Stimulated activated CD8-positive, alpha-beta memory T cell treated with anti-CD3 and anti-CD28 coated beads, Interleukin-15, amount 100 ng/mL, for 4 hours (primary cell): ENCODE results near the gene TOM1L2.
"Not testable (repeated sequence)": the region's sequence is repeated elsewhere in the genome, so short reads cannot be mapped to it uniquely, and the experiment has no call there.

Experiments used
- DNase-seq, 2 donors: peaks; one replicate each; pipeline ENCODE4 v3.0.0-alpha.2; 2020; ENCODE audit warnings: low read depth in 2 of 2

Gene TOM1L2

DNA sequence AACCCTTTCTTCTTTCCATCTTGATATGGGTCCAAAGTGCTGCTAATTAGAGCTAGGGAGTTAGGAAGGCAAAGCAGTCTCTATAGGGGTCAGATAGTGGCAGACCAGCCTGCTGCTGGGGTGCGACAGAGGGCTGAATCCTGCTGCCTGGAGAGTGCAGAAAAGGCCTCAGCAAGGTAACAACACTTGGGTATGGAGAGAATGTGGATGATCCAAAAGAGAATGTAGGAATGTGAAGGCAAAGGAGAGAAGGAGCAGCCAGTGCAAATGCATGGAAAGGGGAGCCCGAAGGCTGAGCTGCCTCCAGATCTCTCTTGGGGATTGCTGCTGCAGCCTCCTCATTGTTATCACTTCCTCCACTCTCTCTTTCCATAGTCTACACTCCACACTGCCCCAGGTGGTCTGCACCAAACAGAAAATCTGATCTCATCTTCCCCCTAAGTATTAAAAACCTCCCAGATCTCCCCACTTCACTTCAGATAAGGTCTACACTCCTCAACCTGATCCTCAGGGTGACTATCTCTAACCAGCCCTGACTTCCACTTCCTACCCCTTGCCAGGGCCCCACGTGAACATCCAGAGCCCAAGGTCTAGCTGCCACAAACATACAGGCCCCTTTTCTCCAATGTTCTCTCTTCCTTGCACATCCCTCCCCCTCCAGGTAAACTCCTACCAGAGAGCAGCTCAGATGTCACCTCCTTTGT lies 28.8 kb downstream of the TOM1L2 start:
- no peak for DNase-seq

DNA sequence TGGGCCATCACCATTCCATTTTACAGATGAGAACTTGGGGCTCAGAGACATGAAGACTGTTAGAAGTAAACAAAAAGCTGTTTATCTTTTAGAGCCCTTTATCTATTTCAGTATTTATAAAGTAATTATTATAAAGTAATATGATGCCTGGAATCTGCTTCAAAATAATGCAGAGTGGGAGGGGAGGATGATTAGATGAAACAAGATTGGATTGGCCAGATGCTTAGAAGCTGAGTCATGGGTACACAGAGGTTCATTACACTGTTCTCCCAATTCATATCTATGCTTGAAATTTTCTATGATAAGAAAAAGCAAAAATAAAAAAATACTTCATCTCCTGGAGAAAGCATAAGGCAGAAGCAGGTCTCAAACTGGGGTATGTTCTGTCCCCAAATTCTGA lies 29.4 kb downstream of the TOM1L2 start:
- DNase-seq = no peak

DNA sequence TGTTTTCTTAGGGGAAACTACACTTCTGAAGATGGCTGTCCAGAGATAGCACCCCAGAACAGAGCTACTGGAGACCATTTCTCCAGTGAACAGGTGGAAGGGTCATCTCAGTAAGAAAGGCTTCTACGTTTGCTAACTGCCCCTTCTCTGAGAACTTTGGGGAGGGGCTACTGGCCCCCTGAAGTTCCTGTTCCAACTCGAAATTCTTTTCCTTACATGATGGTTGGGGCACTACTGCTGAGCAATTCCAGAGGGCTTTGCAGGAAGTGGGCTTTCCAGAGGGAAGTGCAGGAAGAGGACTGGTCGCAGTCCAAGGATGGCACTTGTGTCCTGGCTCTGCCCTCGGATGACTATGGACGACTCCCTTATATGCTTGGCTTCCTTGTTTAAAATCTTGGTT lies 31.2 kb downstream of the TOM1L2 start:
- no peak for DNase-seq

DNA sequence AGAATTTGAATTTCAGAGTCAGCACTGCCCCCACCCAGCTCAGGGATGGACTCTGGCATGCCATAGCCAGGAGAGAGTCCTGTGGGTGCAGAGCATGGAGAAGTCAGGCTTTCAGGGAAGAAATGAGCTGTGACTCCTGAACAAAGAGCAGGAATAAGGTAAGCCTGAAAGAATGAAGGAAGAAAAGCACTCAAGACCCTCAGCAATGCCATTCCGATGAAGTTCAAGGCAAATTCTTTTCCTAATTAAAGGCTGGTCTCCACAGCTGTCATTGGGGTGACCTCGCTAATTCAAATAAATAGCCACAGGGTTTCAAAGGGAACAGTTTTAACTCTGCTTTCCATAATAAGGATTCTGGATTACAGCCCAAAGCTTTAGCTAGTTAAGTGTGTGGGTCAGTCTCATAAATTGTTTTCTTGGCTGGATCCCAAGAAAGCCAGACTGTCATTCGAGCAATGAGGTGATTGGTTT lies 31.7 kb downstream of the TOM1L2 start:
- DNase-seq = no peak

- not testable (repeated sequence) for DNase-seq
Measured at GRCh38 chr17:17939941-17940340, 32.3 kb downstream of the TOM1L2 start.

DNA sequence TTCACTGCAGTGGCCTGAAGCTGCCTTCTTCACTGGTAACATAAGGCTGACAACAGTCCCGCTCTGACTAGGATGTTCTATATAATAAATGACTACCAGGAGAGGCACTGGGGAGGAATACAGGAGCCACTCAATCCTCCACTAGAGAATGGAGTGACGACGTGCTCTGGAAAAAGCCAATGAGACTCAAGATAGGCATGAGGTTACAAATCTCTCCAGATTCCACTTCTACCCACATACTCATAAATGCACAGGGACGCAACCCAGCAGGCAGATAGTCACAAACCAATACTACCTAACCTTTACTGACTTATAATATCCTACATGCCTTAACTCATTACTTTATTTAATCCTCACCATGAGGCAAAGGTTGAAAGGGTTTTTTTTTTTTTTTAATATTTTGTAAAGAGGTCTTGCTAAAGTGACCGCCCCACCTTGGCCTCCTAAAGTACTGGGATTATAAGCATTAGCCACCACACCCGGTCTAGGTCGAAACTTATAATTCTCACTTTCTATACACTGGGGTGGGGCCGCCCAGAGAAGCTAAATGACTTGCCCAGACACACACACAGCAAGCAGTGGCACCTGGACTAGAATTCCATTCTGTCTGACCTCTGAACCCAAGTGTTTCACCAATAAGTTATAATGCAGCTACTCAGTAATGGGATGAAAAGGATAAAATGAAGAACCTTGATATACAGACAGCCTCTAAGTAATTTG lies 33.7 kb downstream of the TOM1L2 start:
- DNase-seq = no peak

GRCh38 chr17:17937958-17938357 lies 34.2 kb downstream of the TOM1L2 start:
- no peak for DNase-seq

DNA sequence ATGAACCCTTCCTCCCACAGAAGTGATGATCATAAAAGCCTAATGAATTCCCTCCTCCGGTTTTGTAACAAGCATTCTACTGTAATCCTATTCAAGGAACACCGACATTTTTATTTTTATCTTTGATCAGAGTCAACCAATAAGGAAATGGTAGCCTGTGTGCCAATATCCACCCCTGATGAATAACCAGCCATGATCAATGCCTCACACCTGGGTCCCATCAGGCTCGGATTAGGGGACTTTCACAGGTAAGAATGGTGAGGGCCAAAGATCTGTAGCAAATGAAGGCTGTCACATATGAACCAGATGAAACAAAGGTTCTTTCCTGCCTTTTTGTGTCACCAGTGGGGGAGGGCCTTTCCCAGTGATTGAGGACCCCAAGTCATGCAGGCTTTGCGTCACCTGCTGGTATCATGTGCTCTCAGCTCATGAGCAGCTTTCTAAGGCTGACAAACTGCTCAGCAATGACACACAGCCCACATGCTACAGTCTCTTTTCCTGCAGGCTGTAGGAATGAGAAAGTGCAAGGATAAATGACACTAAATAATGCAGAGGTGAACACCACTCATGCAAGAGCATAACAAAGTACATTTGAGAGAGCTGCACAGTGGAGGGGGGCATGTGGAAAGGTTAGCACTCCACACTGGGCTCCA lies 34.9 kb downstream of the TOM1L2 start:
- DNase-seq = no peak

GRCh38 chr17:17935321-17936271 lies 36.6 kb downstream of the TOM1L2 start:
- DNase-seq = no peak

DNA sequence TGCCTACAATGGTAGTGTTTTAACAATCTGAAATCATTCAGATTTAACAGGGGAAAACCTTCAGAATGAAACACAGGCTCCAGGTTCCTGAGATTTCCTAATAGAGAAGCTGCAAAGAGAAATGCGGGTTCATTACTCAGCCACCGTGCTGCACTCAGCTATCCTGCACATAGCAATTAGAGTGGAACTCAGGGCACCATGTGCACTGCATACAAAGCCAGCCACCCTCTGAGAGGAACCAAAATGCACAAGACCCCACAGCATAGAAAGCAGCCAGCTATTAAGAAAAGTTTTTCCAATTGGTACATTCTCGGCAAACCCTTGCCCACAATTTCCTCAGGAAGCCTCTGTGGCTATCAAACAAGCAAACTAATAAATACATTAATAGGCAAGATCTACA lies 37.4 kb downstream of the TOM1L2 start:
- no peak for DNase-seq

GRCh38 chr17:17934214-17934613 lies 38.0 kb downstream of the TOM1L2 start:
- DNase-seq = no peak

DNA sequence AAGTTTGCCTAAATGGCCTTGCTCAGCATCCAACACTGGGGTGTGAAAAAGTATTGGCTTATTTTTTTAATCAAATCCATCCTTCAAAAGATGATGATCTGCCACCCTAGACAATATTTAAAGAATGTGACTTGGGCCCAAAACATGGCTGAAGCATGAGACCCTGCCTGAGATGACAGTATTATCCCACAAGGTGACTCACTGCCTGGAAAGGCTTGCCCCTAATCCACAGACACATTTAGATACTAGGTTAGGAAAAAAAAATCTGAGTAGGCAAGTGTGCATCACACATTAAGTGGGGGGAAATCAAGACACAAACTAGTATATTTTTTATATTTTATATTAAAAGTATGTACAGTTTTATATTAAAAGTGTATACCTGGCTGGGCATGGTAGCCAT lies 38.4 kb downstream of the TOM1L2 start:
- no peak for DNase-seq

DNA sequence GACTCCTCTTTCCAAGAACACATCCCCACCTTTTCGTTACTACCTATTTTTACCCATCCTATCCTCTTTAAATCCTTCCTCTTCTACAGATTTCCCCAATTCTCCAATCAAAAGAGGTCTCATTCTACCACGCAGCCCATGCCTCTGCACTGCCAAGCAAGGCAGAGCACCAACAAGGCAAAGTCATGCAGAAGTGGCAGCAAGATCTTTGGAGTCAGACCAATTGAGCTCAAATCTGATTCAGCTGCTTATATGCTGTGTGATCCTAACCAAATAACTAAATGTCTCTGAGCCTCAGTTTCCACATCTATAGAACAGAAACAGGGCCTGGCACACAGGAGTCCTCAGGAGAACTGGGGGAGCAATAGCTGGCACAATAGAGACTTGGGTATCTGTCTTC lies 41.0 kb downstream of the TOM1L2 start:
- no peak for DNase-seq

- no peak for DNase-seq
Measured at GRCh38 chr17:17930674-17931073, 41.5 kb downstream of the TOM1L2 start.

- DNase-seq = no peak
Measured at GRCh38 chr17:17929655-17930380, 42.4 kb downstream of the TOM1L2 start.

- no peak for DNase-seq
Measured at GRCh38 chr17:17928398-17929287, 43.6 kb downstream of the TOM1L2 start.

- DNase-seq = no peak
Measured at GRCh38 chr17:17926840-17927449, 45.3 kb downstream of the TOM1L2 start.

DNA sequence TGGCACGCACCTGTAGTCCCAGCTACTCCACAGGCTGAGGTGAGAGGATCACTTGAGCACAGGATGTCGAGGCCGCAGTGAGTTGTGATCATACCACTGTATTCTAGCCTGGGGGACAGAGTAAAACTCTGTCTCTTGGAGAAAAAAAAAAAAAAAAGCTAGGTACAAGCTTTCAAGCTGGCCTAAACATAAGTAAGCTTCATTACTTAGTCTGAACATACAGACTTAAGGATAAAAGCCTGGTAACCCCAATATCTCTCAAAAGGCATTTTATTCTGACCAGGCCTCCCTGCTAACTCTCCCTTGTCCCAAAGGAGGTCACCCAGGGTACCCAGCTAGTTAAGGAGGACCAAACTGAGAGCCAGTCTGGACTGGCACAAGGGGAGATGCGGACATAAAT lies 46.2 kb downstream of the TOM1L2 start:
- DNase-seq = no peak

DNA sequence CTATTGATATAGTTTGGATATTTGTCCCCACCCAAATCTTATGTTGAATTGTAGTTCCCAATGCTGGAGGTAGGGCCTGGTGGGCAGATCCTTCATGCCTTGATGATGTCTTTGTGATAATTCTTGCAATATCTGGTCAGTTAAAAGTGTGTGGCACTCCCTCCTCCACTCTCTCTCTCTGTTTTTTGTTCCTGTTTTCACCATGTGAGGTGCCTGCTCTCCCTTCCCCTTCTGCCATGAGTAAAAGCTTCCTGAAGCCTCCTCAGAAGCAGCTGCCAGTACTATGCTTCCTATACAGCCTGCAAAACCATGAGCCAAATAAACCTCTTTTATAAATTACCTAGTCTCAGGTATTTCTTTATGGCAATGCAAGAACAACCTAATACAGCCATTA lies 47.3 kb downstream of the TOM1L2 start:
- no peak for DNase-seq
